DND-41 (cell line): ENCODE data around the gene GET4.

Experiments used
- ATAC-seq: fragments of 200-7000 bp; cut with Tn5 transposase; 3 replicates; pipeline ENCODE4 v1.9.1; 2021; ENCODE audit warnings: low read depth; ENCODE audit not compliant: insufficient read depth
- DNase-seq: peaks from one replicate; pipeline ENCODE4 v3.0.0-alpha.2; 2020
- H2AFZ ChIP-seq: 2 replicates; pipeline ENCODE4 v1.6.0; 2012; ENCODE audit warnings: low read depth, low read length
- H3K27ac ChIP-seq: 2 replicates; pipeline ENCODE4 v1.5.1; 2012; ENCODE audit warnings: low read length, inconsistent platforms
- H3K27me3 ChIP-seq: fragments of 200-600 bp; sonication (generic); 2 replicates; pipeline ENCODE4 v1.6.0; 2012; ENCODE audit warnings: low read length, mild to moderate bottlenecking, inconsistent platforms; ENCODE audit not compliant: insufficient read depth, poor library complexity
- H3K36me3 ChIP-seq: 2 replicates; pipeline ENCODE4 v1.5.1; 2012; ENCODE audit warnings: low read length, inconsistent platforms; ENCODE audit not compliant: insufficient read depth
- H3K4me1 ChIP-seq: 2 replicates; pipeline ENCODE4 v1.5.1; 2012; ENCODE audit warnings: mild to moderate bottlenecking, low read length; ENCODE audit not compliant: insufficient read depth
- H3K4me2 ChIP-seq: 2 replicates; pipeline ENCODE4 v1.6.0; 2012; ENCODE audit warnings: mild to moderate bottlenecking, moderate library complexity, low read length, inconsistent platforms; ENCODE audit not compliant: insufficient read depth
- H3K4me3 ChIP-seq, 2 experiments: fragments of 200-600 bp in 1 of 2; shearing (Covaris generic) in 1 of 2; 2 replicates each; pipeline ENCODE4 v1.5.1; 2012 to 2016; ENCODE audit warnings: inconsistent platforms in 2 of 2, low read length in 2 of 2, mild to moderate bottlenecking in 2 of 2, low read depth in 1 of 2, moderate library complexity in 1 of 2
- H3K79me2 ChIP-seq: 2 replicates; pipeline ENCODE4 v1.6.0; 2012; ENCODE audit warnings: low read length, inconsistent platforms; ENCODE audit not compliant: insufficient read depth
- H3K9ac ChIP-seq: 2 replicates; pipeline ENCODE4 v1.6.0; 2012; ENCODE audit warnings: low read depth, mild to moderate bottlenecking, inconsistent platforms, low read length, moderate library complexity
- H3K9me3 ChIP-seq: 2 replicates; pipeline ENCODE4 v1.5.1; 2012; ENCODE audit warnings: low read length, moderate library complexity, mild to moderate bottlenecking, inconsistent platforms; ENCODE audit not compliant: insufficient read depth, severe bottlenecking
- H4K20me1 ChIP-seq: 2 replicates; pipeline ENCODE4 v1.6.0; 2012; ENCODE audit warnings: low read length; ENCODE audit not compliant: insufficient read depth
- CTCF ChIP-seq: IDR thresholded peaks from 2 replicates; pipeline ENCODE4 v1.5.1; 2012; ENCODE audit warnings: borderline replicate concordance, low read length, moderate library complexity, mild to moderate bottlenecking; ENCODE audit not compliant: poor library complexity, severe bottlenecking; ENCODE audit errors: extremely low read depth
- EZH2 ChIP-seq: IDR thresholded peaks from 3 replicates; pipeline ENCODE4 v1.6.1; 2012; ENCODE audit warnings: borderline replicate concordance, low read depth, mild to moderate bottlenecking, moderate library complexity, low read length, inconsistent platforms; ENCODE audit not compliant: severe bottlenecking

Gene GET4

GRCh38 chr7:945147-945555, 68.8 kb downstream of the GET4 start:
- H3K27me3 ChIP-seq, result no peaks in the 10 kb centered on the region
- H3K4me2 ChIP-seq, result no peak overlapping the region
- no peak overlapping the region for H3K27ac ChIP-seq
- ATAC-seq, result no peak
- no peak overlapping the region for H2AFZ ChIP-seq
- H4K20me1 ChIP-seq, result no peaks in the 10 kb centered on the region
- H3K9me3 ChIP-seq, result no peaks in the 10 kb centered on the region
- no peak overlapping the region for H3K4me3 ChIP-seq
- H3K79me2 ChIP-seq, result no peaks in the 10 kb centered on the region
- H3K4me1 ChIP-seq, result no peaks in the 10 kb centered on the region
- no peak for DNase-seq
- TF ChIP-seq CTCF, result no peak
- no peak for TF ChIP-seq EZH2
- no peaks in the 10 kb centered on the region for H3K36me3 ChIP-seq
- no peak overlapping the region for H3K9ac ChIP-seq

- Histone ChIP-seq H4K20me1 (no peaks in the 10 kb centered on the region), H3K27me3 (no peaks in the 10 kb centered on the region), H3K9me3 (no peaks in the 10 kb centered on the region), H2AFZ (no peak overlapping the region), H3K9ac (no peak overlapping the region), H3K4me1 (no peaks in the 10 kb centered on the region), H3K27ac (no peak overlapping the region), H3K4me3 (no peak overlapping the region), H3K4me2 (no peak overlapping the region), H3K36me3 (no peaks in the 10 kb centered on the region), H3K79me2 (no peaks in the 10 kb centered on the region)
- no peak for ATAC-seq
- no peak for TF ChIP-seq CTCF
- no peak for TF ChIP-seq EZH2
- no peak for DNase-seq
These were observed 69.4 kb downstream of the GET4 start for GRCh38 chr7:945556-946255.
